SK-N-SH (cell line): ENCODE results near the gene TCF12.

ENCODE experiments used
- CHD2 ChIP-seq: fragments of 150-350 bp; IDR thresholded peaks from 2 replicates; pipeline ENCODE4 v1.6.1; 2018; ENCODE audit warnings: low read length; ENCODE audit not compliant: partially characterized antibody
- CTCF ChIP-seq: fragments of 200-600 bp; sonication (generic); IDR thresholded peaks from 2 replicates; pipeline ENCODE4 v1.6.1; 2017; ENCODE audit warnings: antibody characterized with exemption, mild to moderate bottlenecking, moderate library complexity
- ELF1 ChIP-seq: IDR thresholded peaks from 2 replicates; pipeline ENCODE4 v1.4.0; 2012
- EP300 ChIP-seq, 2 experiments: IDR thresholded peaks; 2 replicates each; pipeline versions ENCODE4 v1.4.0 to v1.6.1; 2012; ENCODE audit warnings: borderline replicate concordance in 1 of 2, low read depth in 1 of 2, low read length in 1 of 2
- EZH2phosphoT487 ChIP-seq: fragments of 200-600 bp; sonication (generic); IDR thresholded peaks from 2 replicates; pipeline ENCODE4 v1.6.1; 2017; ENCODE audit warnings: low read depth, mixed run types, mild to moderate bottlenecking, antibody characterized with exemption, moderate library complexity, borderline replicate concordance
- NRF1 ChIP-seq: IDR thresholded peaks from 2 replicates; pipeline ENCODE4 v1.6.1; 2012; ENCODE audit warnings: low read depth, mild to moderate bottlenecking, low read length
- PBX3 ChIP-seq: IDR thresholded peaks from 2 replicates; pipeline ENCODE4; 2012
- POLR2AphosphoS5 ChIP-seq: IDR thresholded peaks from 2 replicates; pipeline ENCODE4 v1.6.1; 2012; ENCODE audit warnings: low read depth, low read length
- SMC3 ChIP-seq: IDR thresholded peaks from 2 replicates; pipeline ENCODE4 v1.6.1; 2012; ENCODE audit warnings: low read depth, low read length, improper control_type of control experiment
- ZBTB33 ChIP-seq: IDR thresholded peaks from 2 replicates; pipeline ENCODE4 v1.4.0; 2012; ENCODE audit warnings: low read depth, borderline replicate concordance
- TF ChIP-seq, protein P1 (sequence below): IDR thresholded peaks from 2 replicates; pipeline ENCODE4 v1.4.0; 2012; ENCODE audit warnings: low read depth, borderline replicate concordance

DNA sequence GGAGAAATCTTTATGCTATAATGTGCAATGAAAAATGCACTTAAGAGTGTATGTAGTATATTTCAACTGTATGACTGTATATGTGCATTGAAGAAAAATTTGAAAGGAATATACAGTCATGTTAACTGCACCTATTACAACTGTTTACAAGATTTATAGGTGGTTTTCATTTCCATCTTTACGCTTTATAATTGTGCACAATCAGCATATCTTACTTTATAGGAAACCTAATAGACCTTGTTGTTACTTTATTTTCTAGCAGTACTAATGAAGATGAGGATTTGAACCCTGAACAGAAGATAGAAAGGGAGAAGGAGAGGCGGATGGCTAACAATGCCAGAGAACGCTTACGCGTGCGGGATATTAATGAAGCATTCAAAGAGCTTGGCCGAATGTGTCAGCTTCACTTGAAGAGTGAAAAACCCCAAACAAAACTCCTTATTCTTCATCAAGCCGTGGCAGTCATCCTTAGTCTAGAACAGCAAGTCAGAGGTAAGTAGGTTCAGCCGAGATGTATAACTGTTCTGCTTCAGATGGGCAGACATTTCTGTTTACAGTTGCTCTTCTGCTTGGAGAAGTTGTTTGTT, 354.4 kb downstream of the TCF12 start:
- TF ChIP-seq EZH2phosphoT487 = no peak
- no peak for TF ChIP-seq CTCF
- no peak for TF ChIP-seq CHD2
- TF ChIP-seq POLR2AphosphoS5 = no peak
- no peak for TF ChIP-seq EP300 (IDR thresholded peaks at IDR 0.05; ENCODE audit: borderline replicate concordance in 1 of 2, low read depth in 1 of 2, low read length in 1 of 2)
- TF ChIP-seq ELF1 = no peak
- no peak for TF ChIP-seq PBX3
- no peak for TF ChIP-seq ZBTB33
- TF ChIP-seq NRF1 = no peak
- TF ChIP-seq SMC3 = no peak
- TF ChIP-seq, protein P1, sequence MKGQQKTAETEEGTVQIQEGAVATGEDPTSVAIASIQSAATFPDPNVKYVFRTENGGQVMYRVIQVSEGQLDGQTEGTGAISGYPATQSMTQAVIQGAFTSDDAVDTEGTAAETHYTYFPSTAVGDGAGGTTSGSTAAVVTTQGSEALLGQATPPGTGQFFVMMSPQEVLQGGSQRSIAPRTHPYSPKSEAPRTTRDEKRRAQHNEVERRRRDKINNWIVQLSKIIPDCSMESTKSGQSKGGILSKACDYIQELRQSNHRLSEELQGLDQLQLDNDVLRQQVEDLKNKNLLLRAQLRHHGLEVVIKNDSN = no peak
